T-helper 9 cell (primary cell): ENCODE results near the gene SLC25A47.
"Not testable (repeated sequence)": the region's sequence is repeated elsewhere in the genome, so short reads cannot be mapped to it uniquely, and the experiment has no call there.

Source experiments
- DNase-seq: peaks from one replicate; pipeline ENCODE4 v3.0.0-alpha.2; 2020
- total RNA-seq, 2 donors: gene quantifications; one replicate each; lab custom pipeline; 2026; lab: John Stamatoyannopoulos, UW

The SLC25A47 gene, protein sequence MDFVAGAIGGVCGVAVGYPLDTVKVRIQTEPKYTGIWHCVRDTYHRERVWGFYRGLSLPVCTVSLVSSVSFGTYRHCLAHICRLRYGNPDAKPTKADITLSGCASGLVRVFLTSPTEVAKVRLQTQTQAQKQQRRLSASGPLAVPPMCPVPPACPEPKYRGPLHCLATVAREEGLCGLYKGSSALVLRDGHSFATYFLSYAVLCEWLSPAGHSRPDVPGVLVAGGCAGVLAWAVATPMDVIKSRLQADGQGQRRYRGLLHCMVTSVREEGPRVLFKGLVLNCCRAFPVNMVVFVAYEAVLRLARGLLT
- 0 to 0.07 reads per million in 2 donors for total RNA-seq

DNA sequence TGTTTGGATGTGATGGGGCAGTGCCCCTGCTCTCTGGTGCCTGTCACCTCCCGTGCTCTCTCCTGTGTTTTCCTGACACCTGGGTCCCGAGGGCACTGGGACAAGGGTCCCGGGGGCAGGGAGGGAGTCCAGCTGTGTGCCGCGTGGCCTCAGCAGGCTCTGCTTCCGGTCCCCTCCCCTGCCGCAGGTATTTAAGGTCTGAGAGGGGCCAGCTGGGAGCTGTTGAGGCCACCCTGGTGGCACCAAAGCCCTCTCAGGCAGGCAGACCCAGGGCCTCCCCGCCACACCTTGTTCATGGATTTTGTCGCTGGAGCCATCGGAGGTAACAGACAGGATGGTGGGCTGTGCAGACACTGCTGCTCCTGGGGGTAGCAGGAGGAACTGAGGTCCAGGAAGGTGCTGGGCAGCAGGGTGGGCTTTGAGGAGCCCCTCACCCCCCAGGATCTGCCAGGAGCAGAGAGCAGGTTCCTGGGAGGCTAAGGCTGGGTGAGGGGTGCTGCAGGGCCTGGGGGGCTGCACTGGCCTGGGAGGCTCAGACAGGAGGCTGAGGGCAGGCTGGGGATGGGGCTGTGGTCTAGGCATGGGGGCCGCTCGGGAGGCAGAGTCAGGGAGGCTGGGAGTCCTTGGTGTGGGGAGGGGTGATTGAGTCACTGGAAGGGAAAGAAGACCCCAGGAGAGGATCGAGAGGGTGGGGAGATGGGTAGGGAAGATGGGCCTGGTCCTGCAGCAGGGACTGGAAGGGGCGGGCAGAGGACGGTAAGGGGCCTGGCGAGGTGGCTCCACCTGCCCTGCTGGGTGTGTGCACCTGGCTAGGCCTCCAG is at the start of gene SLC25A47:
SLC25A47 (plus strand) TSS at position 219 of the 821 bp plus-strand sequence; CDS start at position 295, 76 bp downstream.
- DNase-seq = no peak

DNA sequence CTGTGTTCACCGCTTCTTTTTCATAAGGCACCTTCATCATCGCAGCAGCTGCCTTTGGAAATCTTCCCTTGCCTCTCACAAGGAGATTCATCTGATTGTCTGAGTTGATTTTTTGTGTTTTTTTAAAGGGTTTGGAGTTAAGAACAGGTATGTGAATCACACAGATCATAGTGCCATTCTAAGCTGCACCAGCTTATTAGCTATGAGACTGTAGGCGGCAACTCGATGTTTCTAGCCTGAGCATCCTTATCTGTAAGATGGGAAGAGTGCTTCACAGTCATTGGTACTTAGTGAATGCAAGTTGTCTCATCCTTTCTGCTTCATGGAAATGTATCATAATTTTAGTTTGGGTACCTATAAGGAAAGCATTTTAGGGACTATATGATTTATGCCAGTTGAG is 48.9 kb upstream of the SLC25A47 start:
- no peak for DNase-seq

DNA sequence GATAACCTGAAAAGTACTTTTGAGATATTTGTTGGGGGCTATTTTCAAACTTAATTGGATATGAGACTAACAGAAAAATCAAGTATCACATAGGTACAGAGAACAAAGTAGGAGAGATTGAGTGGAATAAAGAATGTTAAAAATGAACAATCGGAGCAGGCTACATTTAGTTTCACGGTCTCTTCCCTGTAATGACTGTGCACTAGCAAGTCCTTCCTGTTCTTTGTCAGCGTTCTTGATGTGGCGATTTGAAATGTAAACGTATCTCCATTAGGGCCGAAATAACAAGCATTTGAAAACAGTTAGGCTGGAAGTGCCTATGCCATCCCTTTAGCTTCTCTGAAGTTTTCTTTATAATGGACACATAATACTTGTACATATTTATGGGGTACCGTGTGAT is 47.9 kb upstream of the SLC25A47 start:
- no peak for DNase-seq

DNA sequence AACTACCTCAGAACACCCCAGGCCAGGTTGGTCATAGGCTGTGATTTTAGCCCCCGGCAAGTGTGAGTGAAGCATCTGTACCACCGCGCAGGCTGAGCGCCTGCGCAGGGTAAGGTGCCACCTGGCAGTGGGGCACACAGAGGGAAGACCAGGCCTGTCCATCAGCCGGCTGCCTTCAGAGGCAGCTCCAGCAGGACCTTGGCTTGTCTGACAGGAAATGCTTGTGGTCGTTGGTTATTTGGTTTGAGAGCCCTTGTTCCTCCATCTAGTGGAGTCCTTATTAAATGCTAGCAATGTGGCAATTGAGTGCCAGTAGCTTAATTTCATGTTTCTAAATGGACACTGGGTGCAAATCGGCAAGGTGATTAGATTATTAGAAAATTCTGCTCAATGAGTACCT is 44.4 kb upstream of the SLC25A47 start:
- no peak for DNase-seq

DNA sequence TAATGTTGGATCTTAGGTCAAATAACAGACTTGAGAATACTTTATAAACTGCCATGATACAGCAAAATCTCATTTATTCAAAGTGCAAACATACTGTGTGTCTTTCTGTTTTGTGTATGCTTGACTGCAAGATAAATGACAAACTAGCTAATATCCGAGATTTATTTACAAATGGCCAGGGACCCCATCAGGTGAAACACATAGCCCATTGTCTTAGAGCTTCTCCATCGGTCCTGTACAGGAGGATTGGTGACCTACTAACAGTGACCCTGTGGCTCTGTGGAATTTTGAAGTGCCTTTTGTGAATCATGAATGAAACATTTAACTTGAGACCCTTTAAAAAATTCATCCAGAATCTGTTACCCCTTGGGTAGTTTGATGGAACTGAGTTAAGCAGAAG is 44.0 kb upstream of the SLC25A47 start:
- no peak for DNase-seq

DNA sequence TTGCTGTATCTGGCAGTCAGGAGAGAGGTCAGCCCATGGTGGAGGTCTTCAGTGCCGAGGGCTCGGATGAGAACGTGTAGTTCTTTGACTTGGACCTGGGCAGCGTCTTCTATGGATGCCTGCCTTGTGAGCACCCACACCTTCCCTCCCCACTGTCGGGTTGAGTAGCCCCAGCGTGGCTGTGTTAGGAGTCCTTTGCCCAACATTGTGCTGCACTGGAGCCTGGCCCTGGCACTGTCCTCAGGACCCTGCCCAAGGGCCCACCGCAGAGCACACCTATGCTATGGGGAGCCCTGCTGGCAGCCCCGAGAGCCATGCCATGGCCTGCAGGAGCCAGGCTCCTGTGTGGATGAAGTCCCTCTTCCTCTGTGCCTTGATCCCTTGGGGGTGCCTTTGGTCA is 43.6 kb upstream of the SLC25A47 start:
- DNase-seq = no peak

DNA sequence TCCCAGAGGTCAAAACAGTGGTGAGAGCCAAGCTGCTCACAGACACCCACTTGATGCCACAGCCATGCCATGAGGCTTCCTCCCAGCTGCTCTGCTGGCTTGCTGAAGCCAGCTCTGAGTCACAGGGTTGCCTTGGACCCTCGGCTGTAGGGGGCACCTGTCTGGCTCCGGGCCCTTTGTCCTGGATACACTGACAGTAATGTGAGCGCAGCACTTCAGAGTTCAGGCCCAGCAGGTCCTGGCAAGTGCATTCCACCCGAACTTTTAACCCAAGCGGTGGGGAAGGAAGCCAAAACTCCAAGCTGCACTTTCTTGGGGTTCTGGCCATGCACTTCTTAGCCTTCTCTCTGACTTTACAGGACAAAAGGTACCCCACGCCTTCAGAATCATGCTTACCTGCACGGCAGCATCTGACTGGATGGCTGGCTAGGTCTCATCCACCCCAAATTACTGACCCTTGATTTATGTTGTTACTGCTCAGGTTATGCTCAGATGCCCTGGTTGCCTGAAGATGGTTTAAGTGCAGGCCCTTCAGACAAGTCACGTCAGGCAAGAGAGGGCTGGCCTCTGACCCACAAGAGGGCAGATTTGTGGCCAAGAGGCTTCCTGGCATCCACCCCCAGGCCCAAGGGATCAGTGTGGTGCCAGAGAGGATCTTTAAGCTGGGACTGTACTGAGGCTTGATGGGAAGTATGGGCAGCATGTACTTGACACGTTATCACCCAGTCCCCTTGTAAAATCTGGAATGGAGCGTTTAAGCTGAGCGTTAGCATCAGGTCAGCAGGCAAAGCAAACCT is 41.7 kb upstream of the SLC25A47 start:
- DNase-seq = no peak

DNA sequence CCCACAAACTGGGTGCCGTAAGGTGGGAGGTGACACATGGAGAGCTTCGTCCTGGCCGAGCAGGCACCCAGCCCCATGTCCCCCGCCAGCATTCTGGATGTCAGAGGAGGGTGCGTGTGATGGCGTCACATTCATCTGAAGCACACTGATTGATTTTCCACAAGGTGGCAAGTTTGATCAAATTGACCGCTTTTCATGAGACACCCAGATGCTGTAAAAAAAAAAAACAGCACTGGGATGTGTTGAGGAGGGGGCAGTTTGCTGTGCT is 41.1 kb upstream of the SLC25A47 start:
- DNase-seq = no peak

DNA sequence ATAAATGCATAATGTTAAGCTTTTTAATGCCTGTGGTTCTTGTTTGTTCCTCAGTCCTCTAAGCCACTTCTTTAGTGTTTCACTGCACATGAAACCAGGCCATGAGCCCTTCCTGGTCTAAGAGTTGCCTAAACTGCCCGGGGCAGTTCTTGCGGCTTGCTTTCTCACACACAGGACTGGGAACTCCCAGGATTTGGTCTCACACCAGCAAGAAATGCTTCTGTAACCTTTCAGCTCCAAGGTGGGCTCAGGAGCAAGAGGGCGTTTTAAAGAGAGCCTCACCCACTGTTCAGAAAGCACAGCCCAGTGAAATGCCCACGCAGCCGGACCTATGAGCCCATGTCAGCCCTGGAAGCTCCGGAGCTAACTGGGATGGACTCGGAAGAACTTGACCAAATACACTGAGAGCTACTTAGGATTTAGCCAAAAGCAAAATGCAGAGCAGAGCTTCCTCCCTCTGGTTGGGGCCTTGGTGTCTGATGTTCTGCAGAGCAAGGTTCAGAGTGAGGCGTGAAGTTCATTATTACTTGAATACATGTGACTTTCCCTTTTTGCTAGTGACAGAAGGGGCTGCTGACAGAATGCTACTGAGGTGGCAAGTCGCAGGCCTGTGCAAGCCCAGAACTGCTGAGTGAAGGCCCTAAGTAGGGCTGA is 40.2 kb upstream of the SLC25A47 start:
- no peak for DNase-seq

DNA sequence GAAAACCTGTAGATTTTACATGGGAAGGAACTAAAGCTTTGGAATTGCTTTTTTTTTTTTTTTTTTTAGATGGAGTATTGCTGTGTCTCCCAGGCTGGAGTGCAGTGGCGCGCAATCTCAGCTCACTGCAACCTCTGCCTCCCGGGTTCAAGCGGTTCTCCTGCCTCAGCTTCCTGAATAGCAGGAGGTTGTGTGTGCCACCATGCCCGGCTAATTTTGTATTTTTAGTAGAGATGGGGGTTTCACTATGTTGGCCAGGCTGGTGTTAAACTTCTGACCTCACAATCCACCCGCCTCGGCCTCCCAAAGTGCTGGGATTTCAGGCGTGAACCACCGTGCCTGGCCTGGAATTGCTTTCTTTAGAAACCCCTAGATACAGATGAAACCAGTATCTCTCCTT is 39.7 kb upstream of the SLC25A47 start:
- DNase-seq = not testable (repeated sequence)

DNA sequence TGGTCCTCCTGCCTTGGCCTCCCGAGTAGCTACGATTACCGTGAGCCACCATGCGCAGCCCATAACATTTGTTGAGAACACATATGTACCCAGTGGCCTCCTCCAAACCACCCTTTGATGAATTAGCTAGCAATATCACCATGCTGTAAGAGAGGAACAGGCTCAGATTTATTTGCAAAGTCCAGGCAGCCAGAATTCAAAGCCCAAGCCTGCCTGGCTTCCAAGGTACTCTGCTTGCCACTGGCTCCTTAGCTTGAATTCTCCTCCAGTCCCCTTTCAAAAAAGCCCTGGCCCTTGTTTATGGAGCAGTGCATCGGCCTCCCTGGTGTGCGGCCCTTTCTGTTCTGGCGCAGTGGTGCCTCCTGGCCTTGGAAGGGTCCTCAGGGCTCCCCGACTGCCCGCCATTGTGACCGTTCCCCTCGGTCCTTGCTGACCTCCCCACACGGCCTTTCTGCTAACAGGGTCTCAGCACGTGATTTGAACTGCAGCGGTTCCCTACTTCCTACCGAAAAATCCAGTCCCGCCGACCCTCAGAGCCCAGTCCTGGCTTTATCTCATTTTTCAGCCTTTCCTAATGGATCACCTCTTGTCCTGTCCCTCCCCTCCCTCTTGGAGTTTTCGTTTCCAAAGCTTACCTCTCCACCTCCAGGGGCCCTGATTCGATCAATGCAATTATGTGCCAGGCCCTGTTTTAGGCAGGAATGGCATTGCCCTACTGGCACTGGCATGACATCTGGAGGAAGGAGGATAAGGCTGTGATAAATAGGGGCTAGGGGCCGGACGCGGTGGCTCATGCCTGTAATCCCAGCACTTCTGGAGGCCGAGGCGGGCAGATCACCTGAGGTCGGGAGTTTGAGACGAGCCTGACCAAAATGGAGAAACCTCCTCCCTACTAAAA is 38.9 kb upstream of the SLC25A47 start:
- DNase-seq = no peak

DNA sequence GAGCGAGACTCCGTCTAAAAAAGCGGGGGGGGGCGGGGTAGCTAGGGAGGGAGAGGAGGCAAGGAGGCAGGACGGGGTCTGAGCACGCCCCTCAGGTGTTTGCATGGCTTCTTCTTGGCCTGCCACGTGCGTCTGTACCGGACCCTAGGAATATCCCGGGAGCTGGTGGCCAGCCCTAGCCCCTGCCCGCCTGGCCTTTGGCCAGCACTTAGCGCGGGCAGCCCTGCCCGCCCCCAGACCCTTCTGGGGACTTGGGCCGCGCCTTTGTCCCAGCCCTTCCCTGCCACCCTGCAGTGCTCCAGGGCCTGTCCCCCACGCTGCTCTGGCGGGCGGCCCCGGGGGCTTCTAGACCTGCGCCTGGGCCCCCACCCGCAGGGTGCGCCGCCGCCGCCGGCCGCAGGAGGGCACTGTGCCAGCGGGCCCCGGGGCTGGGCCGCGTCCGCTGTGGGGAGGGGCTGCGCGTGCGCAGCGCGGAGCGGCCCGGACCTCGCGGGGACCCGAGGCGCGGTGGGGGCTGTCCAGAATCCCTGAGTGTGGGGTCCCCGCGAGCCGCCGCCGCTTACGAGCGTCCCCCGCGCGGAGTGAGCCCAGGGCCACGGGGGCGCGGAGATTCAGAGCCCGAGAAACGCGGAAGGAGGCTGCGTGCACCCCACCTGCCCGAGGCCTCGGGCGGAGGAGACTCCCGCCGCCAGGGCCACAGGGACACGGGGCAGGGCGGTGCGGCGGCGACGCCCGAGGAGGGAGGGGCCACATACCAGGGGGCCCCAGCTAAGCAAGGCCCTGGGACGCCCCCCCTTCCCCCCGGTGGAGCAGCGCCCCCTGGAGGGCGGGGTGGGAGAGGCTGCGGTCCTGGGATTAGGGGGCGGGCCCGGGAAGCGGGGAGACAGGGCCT is 37.9 kb upstream of the SLC25A47 start:
- DNase-seq = peak; percentile 74

DNA sequence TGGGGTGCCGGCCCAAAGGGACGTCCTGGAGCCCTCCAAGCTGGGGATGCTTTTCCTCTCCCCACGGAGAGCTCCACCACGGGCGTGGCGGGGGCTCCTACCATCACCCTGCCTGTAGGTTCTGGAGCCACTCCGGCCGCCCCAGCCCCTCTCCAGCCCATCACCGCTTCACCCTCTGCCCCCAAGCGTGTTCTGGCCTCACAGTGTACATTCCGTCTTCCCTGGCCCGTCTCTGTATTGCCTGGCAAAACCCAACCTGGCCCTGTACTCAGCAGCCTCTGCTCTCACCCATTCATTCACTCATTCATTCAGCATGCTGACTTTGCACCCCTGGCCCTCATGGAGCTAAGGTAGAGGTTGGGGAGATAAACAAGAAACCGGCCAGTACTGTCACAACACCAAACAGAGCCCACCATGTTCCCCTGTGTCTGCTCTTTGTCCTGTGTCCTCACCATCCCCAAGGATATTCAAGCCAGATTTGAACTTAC is 37.2 kb upstream of the SLC25A47 start:
- no peak for DNase-seq

DNA sequence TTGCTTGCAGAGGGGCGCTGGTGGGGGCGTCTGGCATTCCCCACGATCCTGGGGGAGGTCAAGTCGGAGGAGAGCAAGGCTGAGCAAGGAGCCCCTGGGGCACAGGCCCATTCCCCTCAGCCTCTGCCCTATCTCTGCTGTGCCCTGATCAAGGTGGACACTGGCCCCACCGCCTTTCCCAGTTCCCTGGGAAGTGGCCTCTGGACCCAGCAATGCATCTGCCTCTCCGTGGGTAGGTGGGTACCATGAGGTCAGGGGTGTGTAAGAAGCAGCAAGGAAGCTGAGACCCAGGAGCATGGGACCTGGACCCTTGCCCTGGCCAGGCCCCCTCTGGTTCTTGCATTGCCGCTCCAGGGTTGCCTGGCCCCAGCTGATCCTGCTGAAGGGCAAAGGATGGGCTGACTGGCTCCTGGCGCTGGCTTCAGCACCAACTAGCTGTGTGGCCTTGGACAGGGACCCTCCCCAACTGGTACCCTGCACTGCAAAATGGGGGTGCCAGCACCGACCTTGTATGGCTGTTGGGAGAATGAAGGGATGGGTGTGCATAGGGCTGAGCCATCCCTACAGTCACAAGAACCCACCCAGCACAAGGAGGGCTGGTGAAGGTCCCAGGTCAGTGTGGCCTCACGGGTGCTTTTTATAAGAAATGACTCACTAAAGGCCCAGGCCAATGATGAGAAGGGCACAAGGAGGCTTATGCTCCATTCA is 36.5 kb upstream of the SLC25A47 start:
- DNase-seq = no peak

DNA sequence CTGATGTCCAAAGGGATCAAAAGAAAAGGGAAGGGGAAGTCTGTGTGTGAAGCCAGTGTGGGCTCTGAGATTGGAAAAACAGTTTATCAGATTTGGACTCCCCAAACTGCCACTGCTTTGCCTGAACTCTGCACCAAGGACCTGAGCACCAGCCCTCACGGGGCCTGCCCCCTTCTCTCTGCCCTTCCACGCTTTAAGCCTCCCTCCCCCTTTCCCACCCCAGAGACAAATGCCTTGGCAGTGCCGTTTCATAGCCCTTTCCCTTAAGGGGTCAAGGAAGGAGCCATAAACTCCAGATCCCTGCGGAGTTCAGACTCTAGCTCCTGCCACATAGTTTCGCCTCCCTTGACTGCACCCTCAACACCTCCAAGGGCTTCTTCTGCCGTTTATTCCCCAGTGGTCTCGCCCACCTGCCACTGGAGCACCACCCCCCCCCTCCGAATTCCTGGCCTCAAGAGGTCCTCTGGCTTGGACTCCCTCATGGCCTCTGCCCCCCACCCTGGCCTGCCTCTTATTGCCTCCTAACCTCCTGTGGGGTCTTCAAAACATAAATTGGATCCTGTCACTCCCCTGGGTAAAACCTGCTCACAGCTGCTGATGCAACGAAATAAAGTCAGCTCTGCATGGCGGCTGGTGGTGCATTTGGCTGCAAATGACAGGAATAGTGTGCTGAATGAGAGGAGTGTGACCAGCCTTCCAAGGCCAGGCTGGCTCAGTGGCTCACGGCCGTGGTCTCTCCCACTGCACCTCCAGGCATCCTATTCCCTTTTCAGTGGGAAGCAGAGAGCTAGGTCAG is 35.7 kb upstream of the SLC25A47 start:
- no peak for DNase-seq

DNA sequence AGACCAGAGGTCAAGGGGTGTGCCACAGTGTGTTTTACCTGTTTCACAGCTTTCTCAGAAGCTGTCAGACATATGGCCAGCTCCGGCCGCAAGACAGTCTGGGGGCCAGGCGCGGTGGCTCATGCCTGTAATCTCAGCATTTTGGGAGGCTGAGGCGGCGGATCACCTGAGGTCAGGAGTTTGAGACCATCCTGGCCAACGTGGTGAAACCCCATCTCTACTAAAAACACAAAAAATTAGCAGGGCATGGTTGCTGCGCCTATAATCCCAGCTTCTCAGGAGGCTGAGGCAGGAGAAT is 35.2 kb upstream of the SLC25A47 start:
- DNase-seq = not testable (repeated sequence)

DNA sequence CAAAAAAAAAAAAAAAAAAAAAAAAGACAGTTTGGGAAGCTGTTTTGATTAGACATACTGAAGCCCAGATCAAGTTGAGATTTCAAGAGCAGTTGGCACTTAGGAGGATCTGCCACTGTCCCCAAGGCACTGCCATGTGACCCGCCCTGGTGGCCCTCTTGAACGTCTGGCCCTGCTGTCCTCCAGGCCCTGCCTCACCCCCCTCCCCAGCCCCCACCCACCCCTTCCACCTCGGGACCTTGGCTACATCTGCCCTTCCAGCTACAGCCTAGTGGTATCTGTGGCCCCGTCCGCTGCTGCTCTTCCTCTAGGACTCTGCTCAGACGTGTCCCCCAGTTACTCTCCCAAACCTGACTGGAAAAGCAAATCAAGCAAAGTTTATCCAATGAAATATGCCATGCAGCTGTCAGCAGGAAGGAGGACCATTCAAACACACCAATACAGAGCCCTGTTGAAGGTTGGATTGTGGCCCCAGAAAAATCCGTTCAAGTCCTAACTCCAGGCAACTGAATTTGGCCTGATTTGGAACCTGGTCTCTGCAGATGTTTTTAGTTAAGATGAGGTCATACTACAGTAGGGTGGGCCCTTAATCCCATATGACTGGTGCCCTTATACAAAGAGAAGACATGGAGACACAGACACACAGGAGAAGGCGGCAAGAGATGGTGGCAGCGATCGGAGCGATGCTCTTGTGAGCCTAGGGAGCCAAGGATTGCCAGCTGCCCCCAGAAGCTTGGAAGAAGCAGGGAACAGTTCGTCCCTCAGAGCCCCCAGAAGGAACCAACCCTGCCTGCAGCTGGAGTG is 34.6 kb upstream of the SLC25A47 start:
- DNase-seq = no peak

DNA sequence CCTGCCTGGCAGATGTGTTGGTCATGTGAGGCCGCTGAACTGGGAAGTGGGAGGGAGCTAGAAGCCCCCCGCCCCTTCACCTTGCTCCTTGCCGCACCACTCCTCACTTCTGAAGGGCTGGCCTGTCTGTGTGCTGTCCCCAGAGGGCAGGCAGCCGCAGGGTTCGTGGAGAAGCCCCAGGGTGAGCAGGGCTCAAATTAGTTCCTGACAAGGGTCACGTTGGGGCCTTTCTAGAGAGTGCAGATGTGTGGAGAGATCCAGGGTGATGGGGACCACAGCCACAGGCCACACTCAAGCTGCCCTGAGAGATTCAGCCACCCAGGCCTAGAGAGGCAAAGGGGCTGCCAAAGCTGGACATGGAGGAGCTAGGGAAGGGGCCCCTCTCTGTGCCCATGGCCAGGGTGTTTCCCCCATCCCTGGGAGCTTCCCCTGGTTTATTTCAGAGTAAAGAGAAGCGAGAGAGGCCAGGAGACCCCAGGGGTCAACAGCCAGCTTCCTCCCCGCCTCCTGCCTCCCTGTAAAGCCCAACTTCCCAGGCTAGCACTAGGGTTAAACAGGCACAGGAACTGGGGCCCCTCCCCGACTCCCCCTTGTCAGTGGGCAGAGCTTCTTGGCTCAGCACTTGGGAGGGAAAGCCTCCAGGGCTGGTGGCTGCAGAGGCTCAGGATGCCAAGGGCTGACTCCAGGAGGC is 33.1 kb upstream of the SLC25A47 start:
- no peak for DNase-seq
